Uterus (tissue), 2 donors: ENCODE data around the gene PRKAG2.

Source experiments
- POLR2A ChIP-seq, 2 donors: fragments of 450-650 bp; IDR thresholded peaks; one replicate each; pipeline ENCODE4 v1.6.1; 2016; ENCODE audit warnings: antibody characterized with exemption in 2 of 2, mild to moderate bottlenecking in 1 of 2, moderate library complexity in 1 of 2
- TF ChIP-seq, protein P1 (sequence below), 4 experiments: fragments of 200-600 bp in 2 of 4; fragments of 450-650 bp in 2 of 4; sonication (generic) in 2 of 4; IDR thresholded peaks; one replicate each; pipeline ENCODE4 v1.5.1; 2016 to 2019; ENCODE audit warnings: antibody characterized with exemption in 4 of 4, mild to moderate bottlenecking in 2 of 4, moderate library complexity in 1 of 4

DNA sequence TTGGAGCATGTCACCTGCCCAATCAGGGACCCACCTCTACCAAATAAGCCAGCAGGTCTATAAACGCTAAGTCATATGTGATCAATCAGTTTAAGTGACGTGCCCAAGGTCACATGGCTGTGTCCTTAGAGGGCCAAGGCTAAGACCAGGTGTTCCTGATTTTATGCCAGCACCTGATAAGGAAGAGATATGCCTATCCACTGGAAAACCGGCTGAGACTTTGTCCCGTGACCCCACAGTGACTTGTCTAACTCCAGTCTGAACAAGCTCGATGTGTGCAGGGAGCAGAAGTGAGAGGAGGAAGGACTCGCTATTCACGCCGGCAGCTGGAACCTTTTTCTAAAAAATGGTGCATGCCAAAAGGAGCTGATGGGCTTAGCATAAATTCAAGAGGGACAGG, 57.0 kb downstream of the PRKAG2 start:
- TF ChIP-seq, protein P1, sequence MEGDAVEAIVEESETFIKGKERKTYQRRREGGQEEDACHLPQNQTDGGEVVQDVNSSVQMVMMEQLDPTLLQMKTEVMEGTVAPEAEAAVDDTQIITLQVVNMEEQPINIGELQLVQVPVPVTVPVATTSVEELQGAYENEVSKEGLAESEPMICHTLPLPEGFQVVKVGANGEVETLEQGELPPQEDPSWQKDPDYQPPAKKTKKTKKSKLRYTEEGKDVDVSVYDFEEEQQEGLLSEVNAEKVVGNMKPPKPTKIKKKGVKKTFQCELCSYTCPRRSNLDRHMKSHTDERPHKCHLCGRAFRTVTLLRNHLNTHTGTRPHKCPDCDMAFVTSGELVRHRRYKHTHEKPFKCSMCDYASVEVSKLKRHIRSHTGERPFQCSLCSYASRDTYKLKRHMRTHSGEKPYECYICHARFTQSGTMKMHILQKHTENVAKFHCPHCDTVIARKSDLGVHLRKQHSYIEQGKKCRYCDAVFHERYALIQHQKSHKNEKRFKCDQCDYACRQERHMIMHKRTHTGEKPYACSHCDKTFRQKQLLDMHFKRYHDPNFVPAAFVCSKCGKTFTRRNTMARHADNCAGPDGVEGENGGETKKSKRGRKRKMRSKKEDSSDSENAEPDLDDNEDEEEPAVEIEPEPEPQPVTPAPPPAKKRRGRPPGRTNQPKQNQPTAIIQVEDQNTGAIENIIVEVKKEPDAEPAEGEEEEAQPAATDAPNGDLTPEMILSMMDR (IDR thresholded peaks at IDR 0.05): no peak
- TF ChIP-seq POLR2A (IDR thresholded peaks at IDR 0.05): no peak
